Fibroblast of gingiva (primary cell): ENCODE data around the gene TUBB8B.
"Not testable (repeated sequence)": the region's sequence is repeated elsewhere in the genome, so short reads cannot be mapped to it uniquely, and the experiment has no call there.

ENCODE experiments used
- DNase-seq: peaks from one replicate; pipeline ENCODE4 v3.0.0-alpha.2; 2011; ENCODE audit warnings: low read depth

TUBB8B gene

DNA sequence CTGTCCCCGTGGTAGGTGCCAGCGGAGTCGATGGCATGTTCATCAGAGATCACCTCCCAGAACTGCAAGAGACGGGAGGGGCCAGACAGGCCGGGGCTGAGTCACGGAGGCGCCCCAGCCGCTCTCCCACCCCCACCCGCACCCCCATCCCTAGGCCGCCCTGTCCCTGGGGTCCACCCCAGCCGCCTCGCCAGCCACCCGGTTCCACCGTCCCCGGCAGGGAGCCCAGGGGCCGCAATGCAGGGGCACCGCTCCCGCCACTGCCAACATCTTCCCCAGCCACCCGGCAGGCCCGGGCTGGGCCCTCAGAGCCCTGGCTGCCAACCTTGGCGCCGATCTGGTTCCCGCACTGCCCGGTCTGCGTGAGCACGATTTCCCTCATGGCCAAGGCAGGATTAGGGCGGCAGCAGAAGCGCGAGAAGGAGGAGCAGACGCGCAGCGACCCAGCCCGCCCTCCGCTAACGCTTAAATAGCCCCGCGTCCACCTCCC is at the start of gene TUBB8B:
Gene TUBB8B (minus strand): TSS at position 440 of the 490 bp plus-strand sequence. CDS start 58 bp downstream, at position 382.
- not testable (repeated sequence) for DNase-seq

DNA sequence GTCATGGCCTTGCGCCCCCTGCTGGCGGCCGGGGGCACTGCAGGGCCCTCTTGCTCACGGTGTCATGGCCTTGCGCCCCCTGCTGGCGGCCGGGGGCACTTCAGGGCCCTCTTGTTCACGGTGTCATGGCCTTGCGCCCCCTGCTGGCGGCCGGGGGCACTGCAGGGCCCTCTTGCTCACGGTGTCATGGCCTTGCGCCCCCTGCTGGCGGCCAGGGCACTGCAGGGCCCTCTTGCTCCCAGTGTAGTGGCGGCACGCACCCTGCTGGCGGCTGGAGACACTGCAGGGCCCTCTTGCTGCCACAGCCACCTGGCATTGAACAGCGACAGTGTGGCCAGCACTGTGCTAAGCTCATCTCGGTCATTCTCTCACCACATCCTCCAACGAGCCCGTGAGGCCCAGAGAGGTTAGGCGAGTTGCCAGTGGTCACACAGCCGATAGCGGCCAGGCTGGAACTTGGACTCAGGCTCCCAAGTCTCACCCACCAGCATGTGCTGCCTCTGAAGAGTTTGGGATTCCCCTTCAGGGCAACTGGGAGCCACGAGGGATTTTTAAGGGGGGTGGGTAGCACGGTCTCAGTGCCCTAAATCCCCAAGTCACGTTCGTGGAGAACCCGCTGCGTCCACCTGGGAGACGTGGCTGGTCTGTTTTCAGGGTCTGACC is 48.0 kb upstream of the TUBB8B start:
- not testable (repeated sequence) for DNase-seq

DNA sequence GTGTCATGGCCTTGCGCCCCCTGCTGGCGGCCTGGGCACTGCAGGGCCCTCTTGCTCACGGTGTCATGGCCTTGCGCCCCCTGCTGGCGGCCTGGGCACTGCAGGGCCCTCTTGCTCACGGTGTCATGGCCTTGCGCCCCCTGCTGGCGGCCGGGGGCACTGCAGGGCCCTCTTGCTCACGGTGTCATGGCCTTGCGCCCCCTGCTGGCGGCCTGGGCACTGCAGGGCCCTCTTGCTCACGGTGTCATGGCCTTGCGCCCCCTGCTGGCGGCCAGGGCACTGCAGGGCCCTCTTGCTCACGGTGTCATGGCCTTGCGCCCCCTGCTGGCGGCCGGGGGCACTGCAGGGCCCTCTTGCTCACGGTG is 47.3 kb upstream of the TUBB8B start:
- not testable (repeated sequence) for DNase-seq

DNA sequence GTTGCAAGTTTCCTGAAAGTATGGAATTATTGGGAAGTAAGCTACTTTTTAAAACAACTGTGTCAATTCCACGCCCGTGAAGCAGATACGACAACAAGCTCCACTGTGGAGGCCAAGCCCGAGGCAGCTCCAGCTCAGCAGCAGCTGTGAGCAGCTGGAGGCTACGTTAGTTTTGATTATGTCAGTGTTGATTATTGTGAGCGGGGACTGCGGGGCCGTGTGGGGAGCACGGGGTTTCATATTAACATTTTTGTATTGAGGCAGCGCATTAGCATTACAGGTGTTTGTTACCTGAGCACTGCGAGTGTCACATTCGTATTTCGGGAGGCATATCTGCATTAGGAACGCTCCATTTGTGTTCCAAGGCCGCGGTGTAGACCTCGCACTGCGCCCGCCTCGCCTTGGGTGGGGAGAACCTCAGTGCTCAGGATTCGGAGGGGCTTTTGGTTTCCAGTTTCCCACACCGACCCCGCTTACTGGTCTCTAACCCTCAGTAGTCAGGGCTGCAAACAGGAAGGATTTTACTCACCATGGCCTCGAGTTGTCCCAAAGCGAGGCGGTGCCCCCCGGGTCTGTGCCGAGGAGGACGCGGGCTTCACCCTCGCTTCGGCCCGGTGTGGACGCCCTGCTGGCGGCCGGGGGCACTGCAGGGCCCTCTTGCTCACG is 46.8 kb upstream of the TUBB8B start:
- not testable (repeated sequence) for DNase-seq

DNA sequence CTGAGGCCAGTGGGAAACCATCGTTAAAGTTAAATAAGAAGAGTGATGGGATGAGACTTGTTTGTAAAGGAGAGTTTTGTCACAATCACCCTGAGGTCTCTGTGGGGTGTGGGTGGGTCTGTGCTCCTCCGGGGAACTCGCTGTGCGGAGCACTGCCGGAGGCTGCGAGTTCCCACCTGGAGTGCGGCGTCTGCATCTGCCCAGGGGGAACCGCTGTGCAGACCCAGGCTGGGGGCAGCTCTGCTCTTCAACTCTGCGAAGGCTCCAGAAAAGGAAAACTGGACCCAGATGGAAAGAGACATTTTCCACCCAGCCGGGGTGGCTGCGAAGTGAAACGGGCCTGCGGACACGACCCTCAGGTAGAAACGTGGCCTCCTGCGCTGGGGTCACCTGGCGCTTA is 46.2 kb upstream of the TUBB8B start:
- DNase-seq, result not testable (repeated sequence)

DNA sequence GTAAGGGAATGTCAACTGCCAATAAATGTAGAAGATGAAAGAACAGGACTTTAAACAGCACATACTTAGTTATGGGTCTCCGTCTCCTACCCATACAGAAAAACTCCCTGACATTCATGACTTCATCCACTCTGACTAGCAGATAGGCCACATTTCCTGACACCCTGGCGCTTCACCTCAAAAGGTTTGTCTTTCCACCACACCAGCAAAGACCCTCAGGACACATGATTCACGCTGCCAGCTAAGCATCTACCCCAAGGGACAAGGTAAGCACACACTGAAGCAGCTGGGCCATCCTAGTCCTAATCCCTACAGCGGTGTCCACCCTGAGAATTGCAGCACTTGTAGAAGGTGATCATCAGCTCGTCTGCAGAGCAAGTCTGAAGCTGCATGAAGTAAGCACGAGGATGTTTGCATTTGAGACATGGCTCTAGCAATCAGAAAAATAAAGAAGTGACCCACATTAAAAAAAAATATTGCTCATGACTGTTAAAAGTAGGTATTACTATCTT is 44.5 kb upstream of the TUBB8B start:
- DNase-seq, result not testable (repeated sequence)

DNA sequence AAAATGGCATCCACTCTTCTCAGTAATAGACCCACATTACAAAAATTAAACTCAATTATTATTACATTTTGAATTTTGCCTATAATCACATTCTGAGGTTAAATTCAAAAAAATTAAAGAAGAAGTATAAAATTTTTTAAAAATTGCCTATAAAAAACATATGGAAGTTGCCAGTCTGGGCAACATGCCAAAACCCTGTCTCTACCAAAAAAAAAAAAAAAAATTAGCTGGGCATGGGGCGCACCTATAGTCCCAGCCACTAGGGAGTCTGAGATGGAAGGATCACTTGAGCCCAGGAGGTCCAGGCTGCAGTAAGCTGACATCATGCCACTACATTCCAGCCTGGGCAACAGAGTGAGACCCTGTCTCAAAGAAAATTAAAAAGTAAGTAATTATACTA is 42.1 kb upstream of the TUBB8B start:
- not testable (repeated sequence) for DNase-seq

DNA sequence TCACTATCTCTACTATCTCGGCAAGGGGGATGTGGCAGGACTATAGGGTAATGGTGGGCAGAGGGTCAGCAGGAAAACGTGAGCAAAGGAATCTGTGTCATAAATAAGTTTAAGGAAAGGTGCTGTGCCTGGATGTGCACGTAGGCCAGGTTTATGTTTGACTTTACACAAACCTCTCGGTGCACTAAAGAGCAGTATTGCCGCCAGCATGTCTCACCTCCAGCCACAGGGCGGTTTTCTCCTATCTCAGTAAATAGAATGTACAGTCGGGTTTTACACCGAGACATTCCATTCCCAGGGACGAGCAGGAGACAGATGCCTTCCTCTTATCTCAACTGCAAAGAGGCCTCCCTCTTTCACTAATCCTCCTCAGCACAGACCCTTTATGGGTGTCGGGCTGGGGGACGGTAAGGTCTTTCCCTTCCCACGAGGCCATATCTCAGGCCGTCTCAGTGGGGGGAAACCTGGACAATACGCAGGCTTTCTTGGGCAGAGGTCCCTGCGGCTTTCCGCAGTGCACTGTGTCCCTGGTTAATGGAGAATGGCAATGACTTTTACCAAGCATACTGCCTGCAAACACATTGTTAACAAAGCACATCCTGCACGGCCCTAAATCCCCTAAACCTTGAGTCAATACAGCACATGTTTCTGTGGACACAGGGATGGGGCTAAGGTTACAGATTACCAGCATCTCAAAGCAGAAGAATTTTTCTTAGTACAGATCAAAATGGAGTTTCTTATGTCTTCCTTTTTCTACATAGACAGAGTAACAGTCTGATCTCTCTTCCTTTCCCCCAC is 41.2 kb upstream of the TUBB8B start:
- DNase-seq, result not testable (repeated sequence)

DNA sequence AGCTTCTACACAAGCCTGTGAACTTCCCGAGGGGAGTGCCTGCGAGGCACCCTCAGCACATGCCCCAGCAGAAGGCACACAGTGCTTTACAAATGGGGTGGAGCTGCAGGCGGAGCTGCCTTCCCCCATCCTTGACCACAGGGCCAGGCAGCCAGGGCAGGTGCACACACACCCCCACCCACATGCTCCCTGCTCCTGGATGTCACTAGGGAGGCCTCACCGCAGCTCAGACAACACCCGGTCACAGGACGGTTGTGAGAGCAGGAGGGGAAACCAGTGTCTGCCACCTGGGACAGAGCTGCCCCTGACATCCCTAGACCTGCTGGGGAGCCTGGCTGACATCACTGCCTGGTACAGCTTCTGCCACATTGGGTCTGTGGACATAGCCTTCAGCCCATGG is 39.7 kb upstream of the TUBB8B start:
- DNase-seq, result not testable (repeated sequence)

DNA sequence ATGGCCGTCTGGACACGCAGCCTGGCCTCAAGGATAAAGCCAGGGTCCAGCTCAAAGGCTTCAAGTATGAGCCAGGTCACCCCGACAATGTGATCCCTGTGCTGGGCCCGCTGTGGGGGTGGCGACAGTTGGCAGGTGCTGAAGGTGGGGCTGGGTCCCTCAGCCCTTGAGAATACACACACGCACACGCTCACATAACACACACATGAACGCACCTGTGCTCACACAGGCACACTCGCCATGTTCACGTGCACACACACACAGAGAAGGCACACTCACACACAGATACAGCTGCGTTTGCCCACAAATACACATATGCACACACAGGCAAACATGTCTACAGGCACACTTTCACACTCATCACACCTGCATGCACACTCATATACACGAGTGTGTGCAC is 35.4 kb upstream of the TUBB8B start:
- DNase-seq, result not testable (repeated sequence)

DNA sequence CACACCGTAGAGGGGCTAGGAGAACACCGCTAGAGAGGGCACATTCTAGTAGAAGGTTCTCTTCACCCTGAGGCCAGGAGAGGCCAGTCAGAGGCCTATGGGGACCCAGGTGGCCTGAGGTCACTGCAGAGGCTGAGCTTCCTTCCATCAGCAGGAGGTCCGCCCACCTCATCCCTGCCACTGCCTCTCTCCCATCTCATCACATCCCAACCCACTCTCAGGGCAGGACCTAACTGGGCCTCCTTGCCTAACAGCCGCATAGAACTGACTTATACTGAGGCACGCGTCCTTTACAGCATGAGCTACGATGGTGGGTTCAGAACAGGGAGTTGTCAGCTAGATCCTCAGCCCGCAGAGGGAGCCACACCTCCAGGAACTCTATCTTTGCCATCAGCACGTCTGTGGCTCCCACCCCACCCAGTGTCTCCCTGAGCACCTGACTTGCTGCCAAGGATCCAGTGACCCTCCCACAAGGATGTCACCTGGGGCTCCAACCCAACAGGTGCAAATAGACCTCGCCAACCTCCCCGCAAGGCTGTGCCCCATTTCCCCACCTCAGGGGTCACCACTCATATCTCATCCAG is 33.3 kb upstream of the TUBB8B start:
- not testable (repeated sequence) for DNase-seq

DNA sequence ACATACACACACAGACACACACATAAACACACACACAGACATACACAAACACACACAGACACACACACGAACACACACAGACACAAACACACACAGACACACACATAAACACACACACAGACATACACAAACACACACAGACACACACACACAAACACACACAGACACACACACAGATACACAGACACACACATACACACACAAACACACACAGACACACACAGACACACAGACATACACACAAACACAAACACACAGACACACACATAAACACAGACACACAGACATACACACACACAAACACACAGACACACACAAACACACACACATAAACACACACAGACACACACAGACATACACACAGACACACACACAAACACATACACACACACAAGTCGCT is 31.5 kb upstream of the TUBB8B start:
- not testable (repeated sequence) for DNase-seq

DNA sequence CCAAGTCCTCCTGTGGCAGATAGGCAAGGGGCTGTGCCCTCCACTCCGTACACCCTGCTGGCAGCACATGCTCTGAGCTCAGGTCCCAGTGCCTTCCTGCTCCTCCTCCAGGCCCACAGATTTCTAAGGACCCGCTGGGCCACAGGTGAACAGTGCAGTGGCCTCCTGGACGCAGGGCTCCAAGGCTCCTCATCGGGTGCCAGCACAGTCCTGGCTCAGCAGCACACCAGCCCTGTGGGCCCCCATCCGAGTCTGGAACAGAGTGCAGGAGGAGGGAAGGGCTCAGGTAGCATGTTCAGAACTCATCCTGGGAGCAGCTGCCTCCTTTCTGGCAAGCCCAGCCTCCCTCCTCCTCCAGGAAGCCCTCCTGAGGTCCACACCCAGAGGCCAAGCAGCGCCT is 30.8 kb upstream of the TUBB8B start:
- not testable (repeated sequence) for DNase-seq

DNA sequence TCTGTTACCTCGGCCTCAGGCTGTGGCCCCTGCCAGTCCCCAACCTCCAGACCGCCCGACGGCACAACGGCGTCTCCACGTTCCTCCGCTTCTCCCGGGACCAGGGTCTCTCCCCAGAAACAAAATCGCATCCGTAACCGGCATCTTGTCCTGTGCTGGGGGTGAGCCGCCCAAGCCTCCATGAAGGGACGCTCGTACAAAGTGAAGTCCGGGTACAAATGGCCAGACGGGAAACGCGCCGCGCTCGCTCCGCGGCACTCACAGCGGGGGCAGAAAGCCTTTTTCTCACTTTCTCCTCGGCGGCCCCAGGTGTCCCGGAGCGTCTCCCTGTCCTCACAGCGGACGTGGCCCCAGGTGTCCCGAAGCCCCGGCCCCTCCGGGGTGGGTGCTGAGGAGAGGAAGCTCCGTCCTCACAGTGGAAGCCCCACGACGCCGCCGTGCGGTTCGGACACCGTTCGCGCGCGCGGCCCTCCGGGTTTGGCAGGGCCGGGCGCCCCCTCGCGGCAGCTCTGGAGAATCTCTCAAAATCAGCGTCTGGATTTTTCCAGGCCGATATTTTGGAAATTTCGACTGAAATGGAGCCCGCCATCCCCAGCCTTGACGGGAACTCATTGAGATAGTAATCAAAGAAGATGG is 26.2 kb upstream of the TUBB8B start:
- DNase-seq, result not testable (repeated sequence)

DNA sequence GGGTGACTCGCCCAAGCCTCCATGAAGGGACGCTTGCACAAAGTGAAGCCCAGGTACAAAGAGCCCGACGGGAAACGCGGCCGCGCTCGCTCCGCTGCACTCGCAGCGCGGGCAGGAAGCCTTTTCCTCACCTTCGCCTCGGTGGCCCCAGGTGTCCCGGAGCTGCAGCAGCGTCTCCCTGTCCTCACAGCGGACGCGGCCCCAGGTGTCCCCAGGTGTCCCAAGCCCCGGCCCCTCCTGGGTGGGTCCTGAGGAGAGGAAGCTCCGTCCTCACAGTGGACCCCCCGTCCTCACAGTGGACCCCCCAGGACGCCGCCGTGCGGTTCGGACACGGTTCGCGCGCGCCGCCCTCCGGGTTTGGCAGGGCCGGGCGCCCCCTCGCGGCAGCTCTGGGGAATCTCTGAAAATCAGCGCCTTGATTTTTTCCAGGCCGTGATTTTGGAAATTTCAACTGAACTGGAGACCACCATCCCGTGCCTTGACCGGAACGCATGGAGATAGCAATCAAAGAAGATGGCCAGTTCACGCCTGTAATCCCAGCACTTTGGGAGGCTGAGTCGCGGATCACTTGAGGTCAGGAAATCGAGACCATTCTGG is 23.9 kb upstream of the TUBB8B start:
- not testable (repeated sequence) for DNase-seq

DNA sequence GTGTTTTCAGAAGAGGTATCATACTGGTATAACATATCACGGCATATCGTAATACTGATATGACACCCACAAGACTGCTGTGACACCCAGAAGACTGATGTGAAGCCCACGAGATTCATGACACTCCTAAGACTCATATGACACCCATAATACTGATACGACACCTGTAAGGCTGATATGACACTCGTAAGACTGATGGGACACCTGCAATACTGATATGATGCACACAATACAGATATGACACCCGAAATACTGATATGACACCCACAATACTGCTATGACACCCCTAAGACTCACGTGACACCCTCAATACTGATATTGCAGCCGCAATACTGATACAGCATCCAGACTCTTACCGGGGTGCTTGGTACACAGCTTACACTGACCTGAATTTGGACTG is 18.3 kb upstream of the TUBB8B start:
- DNase-seq, result not testable (repeated sequence)

DNA sequence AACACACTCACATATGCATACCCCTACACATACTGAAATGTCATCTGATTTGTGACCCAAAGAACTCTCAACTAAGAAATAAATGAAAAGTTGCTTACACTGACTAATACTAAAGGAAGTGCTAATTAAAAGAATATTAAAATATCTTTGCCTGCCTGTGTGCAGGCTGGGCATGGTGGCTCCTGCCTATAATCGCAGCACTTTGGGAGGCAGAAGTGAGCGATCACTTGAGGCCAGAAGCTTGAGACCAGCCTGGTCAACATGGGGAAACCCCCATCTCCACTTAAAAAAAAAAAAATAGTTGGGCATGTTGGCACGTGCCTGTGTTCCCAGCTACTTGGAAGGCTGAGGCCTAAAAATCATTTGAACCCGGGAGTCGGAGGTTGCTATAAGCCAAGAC is 14.9 kb upstream of the TUBB8B start:
- DNase-seq, result not testable (repeated sequence)

DNA sequence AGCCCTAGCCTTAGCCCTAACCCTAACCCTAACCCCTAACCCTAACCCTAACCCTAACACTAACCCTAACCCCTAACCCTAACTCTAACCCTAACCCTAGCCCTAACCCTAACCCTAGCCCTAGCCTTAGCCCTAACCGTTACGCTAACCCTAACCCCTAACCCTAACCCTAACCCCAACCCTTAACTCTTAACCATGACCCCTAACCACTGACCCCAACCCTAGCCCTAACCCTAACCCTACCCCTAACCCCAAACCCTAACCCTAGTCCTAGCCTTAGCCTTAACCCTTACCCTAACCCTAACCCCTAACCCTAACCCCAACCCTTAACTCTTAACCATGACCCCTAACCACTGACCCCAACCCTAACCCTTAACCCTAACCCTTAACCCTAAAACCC is 14.2 kb upstream of the TUBB8B start:
- DNase-seq, result not testable (repeated sequence)

DNA sequence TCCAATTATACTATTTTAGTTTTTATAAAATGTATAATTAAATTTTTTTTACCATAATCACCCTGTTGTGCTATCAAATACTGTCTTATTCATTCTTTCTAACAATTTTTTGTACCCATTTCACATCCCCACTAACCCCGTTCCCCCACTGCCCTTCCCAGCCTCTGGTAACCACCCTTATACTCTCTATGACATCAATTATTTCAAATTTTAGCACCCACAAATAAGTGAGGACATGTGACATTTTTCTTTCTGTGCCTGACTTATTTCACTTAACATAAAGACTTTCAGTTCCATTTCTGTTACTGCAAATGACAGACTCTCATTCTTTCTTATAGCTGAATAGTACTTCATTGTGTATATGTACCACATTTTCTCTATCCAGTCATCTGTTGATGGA is 5.0 kb upstream of the TUBB8B start:
- not testable (repeated sequence) for DNase-seq

DNA sequence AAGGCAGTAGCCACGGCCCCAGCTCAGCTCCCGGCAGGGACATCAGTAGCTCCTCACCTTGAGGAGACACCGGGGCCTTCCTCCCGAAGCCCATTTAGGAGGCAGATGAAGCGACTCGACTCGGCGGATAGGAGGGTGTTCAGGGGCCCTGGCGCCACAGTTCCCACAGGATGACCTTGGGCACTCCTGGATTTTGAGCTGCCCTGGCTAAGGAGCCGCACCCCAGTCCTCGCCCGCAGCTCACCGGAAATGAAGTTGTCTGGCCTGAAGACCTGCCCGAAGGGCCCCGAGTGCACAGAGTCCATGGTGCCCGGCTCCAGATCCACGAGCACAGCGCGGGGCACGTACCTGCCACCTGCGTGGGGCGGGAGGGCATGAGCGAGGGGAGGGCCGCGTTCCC is 719 bp downstream of the TUBB8B start:
- DNase-seq, result not testable (repeated sequence)

DNA sequence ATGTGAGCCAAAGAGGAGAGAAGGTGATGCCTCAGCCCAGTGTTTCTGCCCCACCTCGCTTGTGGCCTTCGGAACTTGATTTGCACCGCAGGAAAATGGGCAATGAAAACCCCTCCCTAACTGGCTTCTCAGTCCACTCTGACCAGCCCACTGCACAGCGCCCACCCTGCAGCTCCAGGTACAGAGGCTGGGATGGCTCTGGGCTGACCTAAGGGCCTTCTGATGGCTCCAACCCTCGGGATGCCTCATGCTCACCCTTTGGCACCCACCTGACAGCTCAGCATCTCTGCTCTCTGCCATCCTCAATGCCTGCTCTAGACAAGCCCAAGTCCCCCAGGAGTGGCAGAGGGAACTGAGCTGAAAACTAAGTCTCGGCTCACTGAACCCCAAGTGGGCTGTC is 36.2 kb downstream of the TUBB8B start:
- DNase-seq, result not testable (repeated sequence)
